GM12801 (cell line): ENCODE measurements around the gene ANKRD52.

Source experiments
- TF ChIP-seq, protein P1 (sequence below): IDR thresholded peaks from one replicate; pipeline ENCODE4 v1.5.1; 2011; ENCODE audit warnings: control low read depth; ENCODE audit not compliant: insufficient read length; ENCODE audit errors: extremely low read depth

Gene ANKRD52

DNA sequence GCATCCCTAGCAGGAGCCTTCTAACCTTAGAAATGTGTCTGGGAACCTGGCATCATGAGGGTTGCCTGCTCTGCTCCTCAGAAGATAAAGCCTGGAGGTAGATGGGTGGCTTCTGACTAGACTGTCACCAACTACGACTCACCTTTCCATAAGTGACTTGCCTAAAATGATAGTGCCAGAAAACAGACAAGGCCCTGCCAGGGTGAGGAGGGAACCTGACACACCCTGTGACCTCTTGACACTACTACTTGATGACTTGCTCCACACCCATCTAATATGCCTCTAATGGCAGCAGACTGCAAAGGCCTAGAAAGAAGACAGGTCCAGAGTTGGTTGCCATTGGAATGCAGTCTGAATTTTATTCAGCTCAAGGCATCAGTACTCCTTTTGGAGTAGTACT, 45.8 kb downstream of the ANKRD52 start:
- TF ChIP-seq, protein P1, sequence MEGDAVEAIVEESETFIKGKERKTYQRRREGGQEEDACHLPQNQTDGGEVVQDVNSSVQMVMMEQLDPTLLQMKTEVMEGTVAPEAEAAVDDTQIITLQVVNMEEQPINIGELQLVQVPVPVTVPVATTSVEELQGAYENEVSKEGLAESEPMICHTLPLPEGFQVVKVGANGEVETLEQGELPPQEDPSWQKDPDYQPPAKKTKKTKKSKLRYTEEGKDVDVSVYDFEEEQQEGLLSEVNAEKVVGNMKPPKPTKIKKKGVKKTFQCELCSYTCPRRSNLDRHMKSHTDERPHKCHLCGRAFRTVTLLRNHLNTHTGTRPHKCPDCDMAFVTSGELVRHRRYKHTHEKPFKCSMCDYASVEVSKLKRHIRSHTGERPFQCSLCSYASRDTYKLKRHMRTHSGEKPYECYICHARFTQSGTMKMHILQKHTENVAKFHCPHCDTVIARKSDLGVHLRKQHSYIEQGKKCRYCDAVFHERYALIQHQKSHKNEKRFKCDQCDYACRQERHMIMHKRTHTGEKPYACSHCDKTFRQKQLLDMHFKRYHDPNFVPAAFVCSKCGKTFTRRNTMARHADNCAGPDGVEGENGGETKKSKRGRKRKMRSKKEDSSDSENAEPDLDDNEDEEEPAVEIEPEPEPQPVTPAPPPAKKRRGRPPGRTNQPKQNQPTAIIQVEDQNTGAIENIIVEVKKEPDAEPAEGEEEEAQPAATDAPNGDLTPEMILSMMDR = no peak

DNA sequence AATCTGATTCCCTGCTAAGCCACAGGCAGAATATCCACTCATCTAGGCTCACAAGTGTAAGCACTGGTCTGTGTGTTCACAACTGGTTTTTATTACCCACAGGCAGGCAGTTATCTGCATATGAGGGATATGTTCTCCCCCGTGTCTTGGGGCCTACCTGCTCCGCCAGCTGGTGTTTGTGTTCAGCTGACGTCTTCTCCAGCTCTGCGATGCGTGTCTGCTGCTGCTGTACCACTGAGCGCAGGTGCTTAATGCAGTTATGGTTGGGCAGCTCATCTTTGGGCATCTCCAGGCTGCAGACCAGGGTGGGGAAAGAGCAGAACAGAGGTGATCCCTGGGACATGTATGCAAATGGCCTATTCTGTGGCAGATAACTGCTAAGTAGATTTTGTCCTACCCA, 50.2 kb downstream of the ANKRD52 start:
- TF ChIP-seq, protein P1 = no peak

DNA sequence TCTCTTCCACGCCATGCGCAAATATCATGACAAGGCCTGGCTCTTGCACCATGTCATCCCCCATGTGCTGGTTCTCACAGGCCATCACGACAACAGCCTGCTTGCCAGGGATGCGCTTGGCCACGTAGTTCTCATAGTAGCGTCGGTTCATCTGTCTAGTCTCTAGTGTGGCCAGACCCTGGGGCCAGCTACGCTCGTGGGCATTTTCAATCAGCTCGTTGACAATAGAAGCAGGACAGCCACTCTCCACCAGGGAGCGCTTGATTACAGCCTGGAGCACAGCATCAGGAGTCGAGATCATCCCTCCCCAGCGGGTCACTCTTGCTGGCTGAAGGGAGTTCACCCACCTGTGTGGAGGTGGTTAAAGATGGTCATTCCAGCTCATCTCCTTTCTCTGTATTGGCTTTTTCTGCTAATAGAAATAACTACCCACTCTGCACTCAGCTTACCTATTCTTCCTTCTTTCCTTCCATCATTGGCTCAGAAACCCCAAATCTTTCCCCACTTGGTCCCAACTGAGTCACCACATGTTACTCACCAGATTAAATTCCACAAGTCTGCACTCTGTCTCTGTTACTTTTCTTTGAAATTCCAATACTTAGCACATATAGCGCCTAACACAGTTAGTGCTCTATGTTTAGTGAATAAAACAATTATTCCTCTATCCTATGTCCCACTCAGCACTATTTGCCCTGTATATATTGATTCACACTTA, 51.6 kb downstream of the ANKRD52 start:
- TF ChIP-seq, protein P1 = no peak

DNA sequence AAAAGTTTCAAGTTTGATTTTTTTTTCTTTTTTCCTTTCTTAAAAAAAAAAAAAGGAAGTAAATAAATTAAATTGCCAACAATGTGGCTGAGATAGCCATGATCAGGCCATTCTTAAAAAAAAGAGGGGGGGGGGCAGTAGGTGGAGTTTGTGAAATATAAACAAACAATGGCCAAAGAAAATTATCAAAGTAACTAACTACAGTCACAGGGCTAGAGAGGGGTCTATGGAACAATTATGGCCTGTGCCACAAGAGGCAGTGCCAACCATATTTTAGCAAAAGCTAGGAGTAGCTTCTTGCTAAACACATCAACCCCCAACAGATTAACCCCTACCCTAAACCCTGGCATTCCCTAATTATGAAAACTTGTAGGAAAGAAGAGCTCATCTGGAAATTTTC, 52.7 kb downstream of the ANKRD52 start:
- TF ChIP-seq, protein P1 = no peak

DNA sequence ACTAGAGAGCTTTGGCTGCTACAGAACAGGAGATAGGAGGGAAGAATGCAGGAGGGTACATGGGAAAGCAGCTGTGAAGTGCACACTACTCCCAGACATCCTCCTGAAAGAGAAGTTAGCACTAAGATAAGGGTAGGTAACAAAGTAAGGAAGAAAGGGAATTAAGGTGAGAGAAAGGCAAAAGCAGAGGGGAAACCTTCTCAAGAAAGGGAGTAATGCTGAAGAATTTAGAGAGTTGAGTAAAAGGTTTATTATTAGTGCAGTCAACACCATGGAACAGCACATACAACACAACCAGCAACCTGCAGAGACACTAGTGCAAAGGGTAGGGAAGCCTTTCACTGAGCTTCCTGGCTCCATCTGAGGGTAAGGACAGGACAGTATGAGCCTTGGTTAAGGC, 53.9 kb downstream of the ANKRD52 start:
- TF ChIP-seq, protein P1 = no peak

DNA sequence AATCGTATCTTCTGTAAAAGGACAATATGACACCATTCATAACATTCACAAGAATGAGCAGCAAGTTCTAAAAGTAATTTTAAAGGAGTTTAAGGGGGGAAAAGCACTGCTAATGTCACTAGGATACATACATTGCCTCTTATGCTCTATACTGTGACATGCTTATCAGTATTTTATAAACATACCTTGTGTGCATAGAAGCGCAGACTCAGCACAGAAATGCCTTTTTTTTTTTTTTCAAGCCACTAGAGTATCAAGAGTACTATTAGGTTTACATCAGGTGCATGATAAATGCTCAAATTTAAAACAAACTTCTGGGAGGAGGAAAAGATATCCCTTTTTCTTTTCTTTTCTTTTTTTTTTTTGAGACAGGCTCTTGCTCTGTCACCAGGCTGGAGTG, 55.3 kb downstream of the ANKRD52 start:
- TF ChIP-seq, protein P1 = no peak

DNA sequence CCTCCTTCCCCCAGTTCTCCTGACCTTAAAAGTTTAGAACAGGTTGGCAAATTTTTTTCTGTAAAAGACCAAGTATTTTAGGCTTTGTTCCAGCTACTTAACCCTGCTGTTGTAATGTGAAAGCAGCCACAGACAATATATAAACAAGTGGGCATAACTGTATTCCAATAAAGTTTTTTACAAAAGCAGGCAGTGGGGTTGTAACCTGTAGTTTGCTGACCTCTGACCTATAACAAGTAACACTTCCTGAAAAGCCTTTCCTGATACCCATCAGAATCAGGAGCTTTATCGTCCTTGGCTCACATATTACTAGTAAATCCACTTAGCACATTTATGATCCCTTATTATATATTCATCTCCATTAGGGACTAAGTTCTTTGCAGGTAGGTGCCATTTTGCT, 55.8 kb downstream of the ANKRD52 start:
- TF ChIP-seq, protein P1 = no peak
